SH-SY5Y (cell line): ENCODE data around the gene LY6G5C.

Experiments
- GATA2 ChIP-seq: IDR thresholded peaks from 2 replicates; pipeline ENCODE4 v1.6.1; 2011; ENCODE audit warnings: mild to moderate bottlenecking, low read depth, low read length
- GATA3 ChIP-seq: IDR thresholded peaks from 2 replicates; pipeline ENCODE4 v1.6.1; 2011; ENCODE audit warnings: low read depth, mild to moderate bottlenecking, low read length, moderate library complexity

- TF ChIP-seq GATA2: no peak
- no peak for TF ChIP-seq GATA3
Measured at GRCh38 chr6:31729979-31730630, 49.2 kb upstream of the LY6G5C start.
